ENCODE measurements around the gene NFATC2IP.

- peak; percentile 66; the same call in 1 of the 2 replicates for TF ChIP-seq RFX5 (IDR thresholded peaks at IDR 0.05; ENCODE audit: low read depth, low read length)
- TF ChIP-seq, protein P1, sequence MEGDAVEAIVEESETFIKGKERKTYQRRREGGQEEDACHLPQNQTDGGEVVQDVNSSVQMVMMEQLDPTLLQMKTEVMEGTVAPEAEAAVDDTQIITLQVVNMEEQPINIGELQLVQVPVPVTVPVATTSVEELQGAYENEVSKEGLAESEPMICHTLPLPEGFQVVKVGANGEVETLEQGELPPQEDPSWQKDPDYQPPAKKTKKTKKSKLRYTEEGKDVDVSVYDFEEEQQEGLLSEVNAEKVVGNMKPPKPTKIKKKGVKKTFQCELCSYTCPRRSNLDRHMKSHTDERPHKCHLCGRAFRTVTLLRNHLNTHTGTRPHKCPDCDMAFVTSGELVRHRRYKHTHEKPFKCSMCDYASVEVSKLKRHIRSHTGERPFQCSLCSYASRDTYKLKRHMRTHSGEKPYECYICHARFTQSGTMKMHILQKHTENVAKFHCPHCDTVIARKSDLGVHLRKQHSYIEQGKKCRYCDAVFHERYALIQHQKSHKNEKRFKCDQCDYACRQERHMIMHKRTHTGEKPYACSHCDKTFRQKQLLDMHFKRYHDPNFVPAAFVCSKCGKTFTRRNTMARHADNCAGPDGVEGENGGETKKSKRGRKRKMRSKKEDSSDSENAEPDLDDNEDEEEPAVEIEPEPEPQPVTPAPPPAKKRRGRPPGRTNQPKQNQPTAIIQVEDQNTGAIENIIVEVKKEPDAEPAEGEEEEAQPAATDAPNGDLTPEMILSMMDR (IDR thresholded peaks at IDR 0.05 in 2 of 3, conservative IDR thresholded peaks at IDR 0.05 in 1 of 3; ENCODE audit: control insufficient read depth in 2 of 3, extremely low read depth in 1 of 3, insufficient read depth in 1 of 3, low read depth in 3 of 3, low read length in 3 of 3), result no peak
Observed at GRCh38 chr16:28950648-28951409, at the start of gene NFATC2IP.
